GM18909 (cell line): Measurements from ENCODE around the gene PSMB7.
A peak's percentile ranks its signal among the peaks of the same experiment; 100 is the strongest.

Experiments
- ATAC-seq: cut with Tn5 transposase; IDR thresholded peaks from one replicate; pipeline ENCODE4 v1.9.1; 2021; ENCODE audit warnings: mild to moderate bottlenecking; ENCODE audit not compliant: unreplicated experiment, poor library complexity

The PSMB7 gene

DNA sequence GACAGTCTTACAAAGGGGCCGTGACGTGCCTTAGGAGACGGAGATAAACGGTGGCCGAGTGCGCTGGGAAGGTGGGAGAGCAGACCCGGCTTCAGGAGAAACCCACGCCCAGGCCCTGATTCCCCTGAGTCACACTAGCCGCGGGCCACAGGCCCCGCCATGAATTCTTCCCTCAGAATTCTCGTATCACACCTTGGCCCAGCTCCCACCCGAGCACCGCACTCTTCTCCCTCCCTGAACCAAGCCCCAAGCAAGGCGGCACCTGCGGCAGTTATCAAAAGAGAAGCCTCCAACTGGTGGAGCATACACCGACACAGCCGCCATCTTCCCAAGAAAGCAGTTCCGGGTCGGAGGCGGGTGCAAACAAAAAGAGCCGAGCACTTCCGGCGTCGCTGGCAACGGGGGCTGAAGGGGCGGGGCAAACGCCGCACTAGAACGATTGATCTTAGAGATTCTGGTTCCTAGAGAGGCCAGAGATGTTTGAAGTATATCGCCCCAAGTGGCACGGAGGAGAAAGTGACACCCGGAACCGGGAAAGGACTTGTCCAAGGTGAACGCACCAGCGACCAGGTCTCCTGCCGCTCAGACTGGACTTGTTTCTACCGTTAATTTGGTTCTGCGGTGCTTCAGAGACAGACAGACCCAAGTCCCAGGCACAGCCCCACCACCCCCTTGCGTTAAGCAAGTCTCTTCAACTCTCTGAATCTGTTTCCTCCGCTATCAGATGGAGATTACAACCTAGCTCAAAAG lies at the start of gene PSMB7:
Gene PSMB7, minus strand, starts transcription at position 341 of the 750 bp plus-strand sequence. Its CDS starts 17 bp downstream, at position 324.
- peak; percentile 88 for ATAC-seq

DNA sequence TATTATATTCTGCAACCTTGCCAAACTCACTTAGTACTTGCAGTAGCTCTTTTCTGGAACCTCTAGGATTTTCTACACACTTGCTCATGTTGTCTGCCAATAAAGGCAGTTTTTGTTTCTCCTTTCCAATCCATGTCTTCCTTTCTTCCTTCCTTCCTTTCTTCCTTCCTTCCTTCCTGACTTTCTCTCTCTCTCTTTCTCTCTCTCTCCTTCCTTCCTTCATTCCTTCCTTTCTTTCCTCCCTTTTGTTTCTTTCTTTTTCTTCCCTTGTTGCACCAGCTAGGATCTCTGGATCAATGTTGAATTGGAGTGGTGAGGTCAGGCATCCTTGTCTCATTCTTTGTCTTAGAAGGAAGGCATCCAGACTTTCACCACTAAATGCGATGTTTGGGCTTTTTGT lies 47.5 kb upstream of the PSMB7 start:
- no peak for ATAC-seq

DNA sequence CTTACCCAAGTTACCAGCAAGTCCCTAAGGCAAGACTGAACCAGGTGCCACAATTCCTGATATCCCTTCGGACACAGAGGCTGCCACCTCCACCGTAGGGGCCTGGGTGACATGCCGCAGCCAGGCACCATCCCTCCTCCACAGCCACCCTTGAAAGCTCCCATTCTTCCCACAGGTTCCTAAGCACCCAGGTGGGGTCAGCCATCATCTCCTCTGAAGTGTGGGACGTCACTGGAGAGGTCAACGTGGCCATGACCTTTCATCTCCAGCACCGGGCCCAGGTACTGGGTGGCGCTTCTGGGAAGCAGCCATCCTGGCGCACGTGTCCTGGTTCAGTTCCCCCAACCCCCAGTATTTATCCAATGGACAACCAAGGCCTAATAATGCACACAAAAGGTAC lies 43.2 kb upstream of the PSMB7 start:
- ATAC-seq = no peak

DNA sequence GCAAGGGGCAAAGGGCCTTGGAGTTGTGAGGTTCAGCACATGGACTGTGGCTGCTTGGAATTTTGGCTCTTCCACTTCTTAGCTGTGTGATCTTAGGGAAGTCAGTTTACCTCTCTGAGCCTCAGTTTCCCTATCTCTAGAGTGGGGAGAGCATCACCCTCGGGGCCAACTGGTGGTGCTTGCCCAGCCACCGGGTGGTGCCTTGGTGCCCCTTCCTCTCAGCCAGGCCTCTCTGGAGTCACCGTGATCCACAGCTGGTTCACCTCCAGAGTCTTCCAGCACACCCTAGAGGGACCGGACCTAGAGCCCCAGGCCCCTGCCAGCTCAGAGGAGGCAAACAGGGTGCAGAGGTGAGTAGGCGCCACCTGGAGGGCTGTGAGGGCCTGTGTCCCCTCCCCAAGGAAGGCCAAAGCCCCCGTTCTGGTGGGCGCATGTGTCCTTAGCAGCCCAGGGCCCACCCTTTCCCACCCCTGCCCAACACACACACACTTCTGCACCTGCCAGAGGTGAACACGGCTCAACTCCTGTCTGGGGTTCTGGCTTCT lies 42.7 kb upstream of the PSMB7 start:
- no peak for ATAC-seq

DNA sequence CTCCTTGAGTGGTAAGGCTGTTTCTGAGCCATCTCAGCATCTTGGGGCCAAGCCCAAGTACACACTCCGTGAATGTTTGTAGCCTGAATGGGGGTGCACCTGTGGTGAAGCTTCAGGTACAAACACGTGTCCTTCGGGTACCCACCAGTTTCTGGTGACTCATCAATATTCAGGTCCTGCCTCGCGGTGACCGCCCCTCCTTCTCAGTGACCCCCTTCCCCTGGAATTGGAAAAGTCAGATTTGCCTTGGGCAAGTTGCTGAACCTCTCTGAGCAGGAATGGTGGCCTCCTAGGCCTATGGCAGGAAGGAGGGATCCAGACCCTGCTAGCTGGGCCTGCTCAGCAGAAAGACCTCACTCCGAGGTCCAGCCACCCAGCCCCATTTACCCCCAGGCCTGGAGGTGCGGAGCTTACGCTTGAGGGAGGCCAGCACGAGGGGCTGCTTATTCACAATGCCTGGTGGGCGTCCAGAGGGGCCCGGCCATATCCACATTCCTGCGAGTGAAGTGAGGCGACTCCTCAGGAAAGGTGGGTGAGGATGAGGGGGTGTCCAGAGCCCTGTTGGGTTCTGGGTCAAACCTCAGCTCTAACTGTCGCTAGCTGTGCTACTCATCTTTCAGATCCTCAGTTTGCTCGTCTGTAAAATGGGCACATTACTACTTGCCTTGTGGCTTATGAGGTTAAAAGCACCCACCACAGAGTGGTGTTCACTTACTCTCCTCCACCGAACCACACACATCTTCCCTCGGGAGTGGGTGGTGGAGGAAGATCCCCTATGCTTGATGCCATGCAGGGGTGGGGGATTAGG lies 42.0 kb upstream of the PSMB7 start:
- ATAC-seq = no peak

DNA sequence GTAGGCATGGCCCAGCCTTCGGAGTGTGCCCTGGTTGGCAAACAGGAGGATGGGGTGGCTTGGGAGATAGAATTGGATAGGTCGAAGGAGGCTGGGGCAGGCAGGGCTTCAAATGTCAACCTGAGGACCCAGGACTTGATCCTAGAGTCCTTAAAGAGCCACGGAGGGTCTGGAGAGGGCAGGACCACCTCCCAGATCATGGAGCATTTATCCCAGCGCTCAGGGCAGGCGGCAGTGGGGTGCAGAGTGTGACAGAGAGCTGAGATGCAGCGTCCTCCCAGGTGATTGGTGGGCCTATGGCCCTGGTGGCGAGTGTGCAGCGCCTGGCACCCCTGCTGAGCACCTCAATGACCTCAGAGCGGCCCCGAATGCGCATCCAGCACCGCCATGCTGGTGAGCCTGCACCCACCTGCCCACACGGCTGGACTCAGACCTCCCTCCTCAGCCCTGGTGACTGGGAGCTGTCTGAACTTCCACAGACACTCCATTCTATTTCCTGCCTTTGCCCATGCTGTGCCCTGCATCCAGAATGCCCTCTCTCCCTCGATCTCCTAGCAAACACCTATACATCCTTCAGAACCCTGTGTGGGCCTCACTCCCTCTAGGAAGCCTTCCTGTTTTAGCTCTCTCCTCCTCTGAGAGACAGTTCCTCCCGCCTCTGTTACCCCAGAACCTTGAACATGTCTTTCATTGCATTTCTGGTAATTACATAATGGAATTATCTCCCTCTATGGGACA lies 41.3 kb upstream of the PSMB7 start:
- no peak for ATAC-seq

DNA sequence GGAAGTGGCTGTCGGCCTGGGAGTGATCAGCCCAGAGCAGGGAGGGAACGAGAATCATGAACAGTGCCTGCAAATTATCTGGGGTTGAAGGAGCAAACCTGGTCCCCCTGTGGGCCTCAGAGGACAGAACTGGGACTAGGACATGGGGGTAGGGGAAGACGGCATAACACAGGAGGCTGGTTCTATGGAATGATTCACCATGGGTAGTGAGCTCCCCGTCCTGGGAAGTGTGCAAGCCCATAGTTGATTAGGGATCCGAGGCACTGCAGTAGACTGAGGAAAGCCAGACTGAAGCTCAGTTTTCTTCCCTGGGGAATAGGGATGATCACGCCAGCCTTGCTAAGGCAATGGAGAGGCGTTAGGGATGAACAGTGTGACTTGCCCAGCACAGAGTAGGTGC lies 40.6 kb upstream of the PSMB7 start:
- no peak for ATAC-seq

DNA sequence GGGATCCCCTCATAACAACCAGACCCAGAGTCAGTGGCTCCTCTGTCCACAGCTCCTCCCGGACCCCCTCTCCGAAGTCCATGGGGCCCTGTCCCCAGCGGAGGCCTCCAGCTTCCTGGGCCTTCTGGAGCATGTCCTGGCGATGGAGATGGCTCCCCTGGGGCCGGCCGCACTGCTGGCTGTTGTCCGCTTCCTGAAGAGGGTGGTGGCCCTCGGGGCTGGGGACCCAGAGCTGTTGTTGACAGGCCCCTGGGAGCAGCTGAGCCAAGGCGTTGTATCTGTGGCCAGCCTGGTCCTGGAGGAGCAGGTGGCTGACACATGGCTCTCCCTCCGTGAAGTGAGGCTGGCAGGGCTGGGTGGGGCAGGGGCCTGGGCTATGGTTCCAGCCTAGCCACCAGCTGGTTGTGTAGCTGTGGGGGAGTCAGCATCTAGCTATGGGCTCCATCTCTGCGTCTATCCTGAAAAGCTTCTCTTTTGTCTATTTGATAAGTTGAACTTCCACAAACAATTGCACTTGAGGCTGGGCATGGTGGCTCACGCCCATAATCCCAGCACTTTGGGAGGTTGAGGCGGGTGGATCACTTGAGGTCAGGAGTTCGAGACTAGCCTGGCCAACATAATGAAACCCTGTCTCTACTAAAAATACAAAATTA lies 39.7 kb upstream of the PSMB7 start:
- ATAC-seq = no peak

DNA sequence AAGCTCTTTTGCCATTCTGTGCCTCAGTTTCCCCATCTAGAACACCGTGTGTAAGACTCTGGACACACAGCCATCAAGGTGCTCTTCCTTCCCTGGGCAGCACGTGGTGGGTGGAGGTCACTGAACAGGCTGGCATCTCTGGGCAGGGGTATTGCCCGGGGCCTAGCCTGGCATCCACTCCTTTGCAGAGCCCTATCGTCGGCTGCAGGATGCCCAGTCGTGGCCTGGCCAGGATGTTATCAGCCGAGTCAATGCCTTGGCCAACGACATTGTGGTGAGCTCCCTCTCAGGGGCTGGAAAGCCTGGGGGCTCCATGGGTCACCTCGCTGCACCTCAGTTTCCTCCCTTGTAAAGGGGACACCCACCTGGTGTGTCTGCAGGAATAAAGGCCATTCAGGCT lies 39.1 kb upstream of the PSMB7 start:
- ATAC-seq = no peak

DNA sequence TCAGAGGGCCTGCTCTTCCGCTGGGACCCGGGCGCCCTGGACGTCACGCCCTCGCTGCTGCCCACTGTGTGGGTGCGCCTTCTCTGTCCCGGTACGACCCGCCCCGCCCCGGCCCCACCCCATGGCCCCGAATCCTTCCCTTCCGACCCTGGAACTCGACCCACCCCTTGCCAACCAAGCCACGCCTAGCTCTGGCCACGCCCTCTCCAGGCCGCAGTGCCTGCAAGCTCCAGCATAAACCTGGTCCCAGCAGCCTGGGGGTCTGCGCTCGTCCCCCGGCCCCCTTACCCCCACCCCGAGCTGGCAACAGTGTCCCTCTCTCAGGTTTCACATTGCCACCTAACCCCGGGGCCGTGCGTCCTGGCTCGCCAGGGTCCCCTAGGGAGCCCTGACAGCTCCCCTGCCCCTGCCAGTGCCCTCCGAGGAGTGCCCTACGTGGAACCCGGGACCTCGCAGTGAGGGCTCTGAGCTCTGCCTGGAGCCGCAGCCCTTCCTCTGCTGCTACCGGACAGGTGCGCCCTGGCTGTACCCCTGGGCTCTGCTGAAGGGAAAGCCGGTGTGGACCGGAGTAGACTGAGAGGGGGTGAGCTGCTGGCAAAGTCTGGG lies 38.4 kb upstream of the PSMB7 start:
- no peak for ATAC-seq

DNA sequence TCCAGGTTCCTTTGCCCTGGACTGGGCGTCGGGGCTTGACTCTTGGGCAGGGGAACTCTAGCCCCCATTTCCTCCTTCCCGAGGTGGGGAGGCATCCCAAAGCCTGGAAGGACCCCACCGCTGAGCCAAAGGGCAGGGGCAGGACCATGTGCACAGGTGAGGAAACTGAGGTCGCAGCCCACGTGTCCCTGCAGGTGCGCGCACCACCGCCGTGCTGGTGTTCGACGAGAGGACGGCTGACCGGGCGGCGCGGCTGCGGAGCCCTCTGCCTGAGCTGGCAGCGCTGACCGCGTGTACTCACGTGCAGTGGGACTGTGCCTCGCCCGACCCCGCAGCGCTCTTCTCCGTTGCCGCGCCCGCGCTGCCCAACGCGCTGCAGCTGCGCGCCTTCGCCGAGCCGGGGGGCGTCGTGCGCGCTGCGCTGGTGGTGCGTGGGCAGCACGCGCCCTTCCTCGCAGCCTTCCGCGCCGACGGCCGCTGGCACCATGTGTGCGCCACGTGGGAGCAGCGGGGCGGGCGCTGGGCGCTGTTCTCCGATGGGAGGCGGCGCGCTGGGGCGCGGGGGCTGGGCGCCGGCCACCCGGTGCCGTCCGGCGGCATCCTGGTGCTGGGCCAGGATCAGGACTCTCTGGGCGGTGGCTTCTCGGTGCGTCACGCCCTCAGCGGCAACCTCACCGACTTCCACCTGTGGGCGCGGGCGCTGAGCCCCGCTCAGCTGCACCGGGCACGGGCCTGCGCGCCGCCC lies 37.8 kb upstream of the PSMB7 start:
- no peak for ATAC-seq

DNA sequence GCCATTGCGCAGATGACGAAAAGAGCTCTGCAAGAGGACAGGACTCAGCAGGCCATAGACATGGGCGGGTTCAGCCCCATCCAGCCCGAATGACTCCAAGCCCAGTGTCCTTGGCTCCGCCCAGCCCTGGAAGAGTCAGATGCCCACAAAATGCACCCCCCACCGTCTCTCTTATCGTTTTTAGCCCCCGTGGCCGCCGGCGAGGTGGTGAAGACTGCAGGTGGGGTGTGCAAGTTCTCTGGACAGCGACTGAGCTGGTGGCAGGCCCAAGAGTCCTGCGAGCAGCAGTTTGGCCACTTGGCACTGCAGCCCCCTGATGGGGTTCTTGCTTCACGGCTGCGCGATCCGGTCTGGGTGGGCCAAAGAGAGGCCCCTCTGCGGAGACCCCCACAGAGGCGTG lies 37.1 kb upstream of the PSMB7 start:
- ATAC-seq = no peak

DNA sequence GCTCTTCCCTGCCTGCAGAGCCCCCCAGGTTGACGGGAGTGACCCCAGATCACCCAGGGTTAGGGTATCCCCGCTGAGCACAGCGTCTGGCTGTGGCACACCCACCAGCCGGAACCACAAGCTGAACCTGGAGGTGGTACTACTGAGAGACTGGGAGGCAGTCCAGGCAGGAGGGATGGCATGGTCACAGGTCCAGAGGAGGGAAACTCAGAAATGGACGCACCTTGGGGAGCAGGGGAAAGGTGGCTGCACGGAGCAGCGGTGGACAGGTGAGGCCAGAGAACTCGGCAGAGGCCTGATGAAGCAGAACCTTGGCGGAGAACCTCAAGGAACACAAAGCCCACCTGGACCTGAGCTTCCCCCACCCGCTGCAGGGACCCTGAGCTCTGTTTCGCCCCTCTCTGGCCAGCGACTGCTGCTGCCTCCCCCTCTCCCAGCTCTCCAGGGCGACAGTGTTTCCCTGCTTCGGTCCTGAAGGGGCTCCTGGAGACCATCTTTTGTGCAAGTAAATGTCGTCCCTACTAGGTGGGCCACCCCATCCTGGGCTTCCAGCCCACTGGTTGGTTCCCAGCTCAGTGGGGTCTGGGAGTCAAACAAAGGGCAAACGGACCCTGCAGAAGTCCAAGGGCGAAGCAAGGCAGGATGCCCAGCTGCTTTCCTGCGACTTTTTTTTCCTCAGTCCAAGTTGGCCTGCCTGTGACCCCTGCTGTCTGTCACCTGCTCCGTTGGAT lies 35.9 kb upstream of the PSMB7 start:
- no peak for ATAC-seq

DNA sequence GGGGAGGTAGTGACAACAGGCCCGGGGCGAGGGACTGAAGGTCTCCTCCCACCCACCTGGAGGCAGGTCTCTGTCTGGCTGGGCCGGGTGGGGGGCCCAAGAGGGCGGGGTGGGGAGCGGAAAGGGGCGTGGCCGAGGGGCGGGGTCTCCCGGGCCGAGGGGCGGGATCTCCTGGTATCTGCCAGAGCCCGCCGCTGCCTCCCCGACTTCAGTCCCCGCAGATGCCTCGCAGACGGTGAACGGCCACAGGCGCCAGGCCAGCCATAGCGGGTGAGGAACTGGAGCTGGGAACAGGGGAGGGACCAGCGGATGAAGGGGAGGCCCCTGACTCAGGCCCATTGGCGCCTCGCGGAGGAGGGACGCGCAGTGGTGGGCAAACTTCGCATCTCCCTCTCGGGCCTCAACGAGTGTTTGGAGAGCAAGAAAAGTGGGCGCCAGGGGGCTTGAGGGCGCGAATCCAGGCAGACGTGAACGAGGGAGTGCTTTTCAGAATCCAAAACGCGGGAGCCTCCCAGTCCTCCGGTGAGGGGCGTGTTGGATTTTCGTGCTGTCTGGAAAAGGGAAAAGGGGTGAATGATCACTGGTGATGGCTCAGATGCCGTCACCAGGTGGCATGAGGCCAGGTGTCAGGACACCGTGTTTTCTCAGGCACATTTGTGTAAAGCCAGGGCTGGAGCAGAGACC lies 35.1 kb upstream of the PSMB7 start, which contains the start of gene ADGRD2:
Gene ADGRD2, plus strand, starts transcription at position 211 of the 684 bp plus-strand sequence. CDS start 1,216 bp downstream, outside the sequence.
- ATAC-seq = no peak

DNA sequence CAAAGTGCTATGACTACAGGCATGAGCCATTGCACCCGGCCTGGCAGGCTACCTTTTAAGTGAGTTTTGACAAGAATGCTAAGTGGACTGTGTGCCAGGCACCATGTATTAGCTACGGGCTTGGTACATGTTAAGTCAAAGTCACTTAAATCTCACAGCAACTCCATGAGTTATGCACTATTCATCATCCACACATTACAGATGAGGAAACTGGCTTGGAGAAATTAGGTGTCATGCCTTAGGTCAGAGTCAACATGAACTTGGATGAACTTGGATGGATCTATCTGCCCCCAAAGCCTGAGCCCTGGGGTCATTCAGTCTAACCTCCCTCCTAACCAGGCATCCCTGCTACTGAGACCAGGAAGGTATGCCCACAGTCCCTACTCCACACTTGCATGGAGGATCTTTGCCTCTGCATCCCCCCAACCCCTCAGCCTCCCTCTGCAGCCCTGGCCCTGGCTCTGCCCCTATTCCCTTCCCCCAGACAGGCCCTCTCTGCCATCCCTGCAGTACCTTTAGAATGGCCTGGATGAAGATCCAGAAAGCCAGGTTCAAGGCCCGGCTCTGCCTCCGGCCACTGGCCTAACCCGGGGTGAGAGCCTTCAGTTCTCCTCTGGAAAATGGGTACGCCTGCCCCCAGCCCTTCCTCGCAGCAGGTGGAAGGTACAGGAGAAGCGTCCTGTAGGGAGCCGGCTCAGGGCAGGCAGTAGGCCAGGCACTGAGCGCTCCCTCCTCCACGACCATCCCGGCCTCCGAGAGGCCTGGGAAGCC lies 34.3 kb upstream of the PSMB7 start:
- ATAC-seq = no peak

DNA sequence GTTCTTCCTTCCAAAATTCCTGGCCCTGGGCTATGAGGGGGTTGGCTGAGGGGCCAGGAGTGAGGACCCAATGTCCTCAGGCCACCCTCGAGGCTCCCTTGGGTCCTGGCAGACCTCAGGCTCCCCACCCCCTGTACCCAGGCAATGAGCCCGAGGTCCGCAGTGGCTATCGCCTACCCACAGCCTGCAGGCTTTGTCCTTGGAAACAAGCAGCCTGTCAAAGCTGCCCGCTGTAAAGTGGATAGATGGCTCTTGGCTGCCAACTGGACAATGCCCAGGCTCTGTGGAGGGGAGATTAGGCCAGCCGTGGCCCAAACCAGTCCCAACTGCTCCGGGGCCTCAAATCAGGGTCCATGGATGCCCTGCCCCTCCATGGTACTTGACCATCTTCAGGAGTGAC lies 32.8 kb upstream of the PSMB7 start:
- no peak for ATAC-seq

DNA sequence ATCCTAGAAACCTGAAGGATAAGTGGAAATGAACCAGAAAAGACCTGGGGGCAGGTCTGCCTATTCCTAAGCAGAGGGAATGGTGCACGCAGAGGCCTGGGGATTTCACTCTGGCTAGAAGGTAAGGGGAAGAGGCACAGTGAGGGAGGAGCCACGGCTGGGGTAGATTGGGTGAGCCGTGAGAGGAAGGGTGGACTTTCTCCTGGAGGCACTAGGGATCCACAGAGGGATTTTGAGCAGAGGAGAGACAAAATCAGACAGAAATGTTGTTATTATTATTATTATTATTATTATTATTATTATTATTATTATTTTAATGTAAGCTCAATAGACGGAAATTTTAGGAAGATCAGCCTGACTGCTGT lies 32.0 kb upstream of the PSMB7 start:
- no peak for ATAC-seq
